AG04450 (cell line): ENCODE data around the gene IQCK. TPM values are rescaled to one million over a fixed set of nuclear protein-coding genes. Genes with fewer than 3 reads are reported as not detected.

Experiments
- CTCF ChIA-PET: fragments of 300-600, 350-600 bp; formaldehyde crosslinking; extraction: SDS; loops from one replicate; lab custom pipeline; 2022; ENCODE audit warnings: antibody characterized with exemption, inconsistent platforms; lab: Charles Lee
- POLR2A ChIA-PET: fragments of 350-600 bp; formaldehyde crosslinking; extraction: SDS; loops from one replicate; lab custom pipeline; 2021; ENCODE audit warnings: antibody characterized with exemption, inconsistent platforms; lab: Yijun Ruan, JAX
- DNase-seq: peaks from one replicate; pipeline ENCODE4 v3.0.0-alpha.2; 2011; ENCODE audit warnings: low read depth, low spot score
- H3K27ac ChIP-seq: one replicate; pipeline ENCODE4 v1.5.1; 2012; ENCODE audit warnings: low read depth, low read length, control low read depth
- H3K27me3 ChIP-seq: one replicate; pipeline ENCODE4 v1.6.0; 2012; ENCODE audit warnings: low read length; ENCODE audit not compliant: control insufficient read depth, insufficient read depth
- H3K4me3 ChIP-seq: 2 replicates; pipeline ENCODE4 v1.5.1; 2011; ENCODE audit warnings: mild to moderate bottlenecking, low read depth, low read length, control low read depth
- H3K9me3 ChIP-seq: 2 replicates; pipeline ENCODE4 v1.5.1; 2012; ENCODE audit warnings: low read length; ENCODE audit not compliant: control insufficient read depth, insufficient read depth
- CTCF ChIP-seq: IDR thresholded peaks from 2 replicates; pipeline ENCODE4 v1.5.1; 2011; ENCODE audit warnings: low read depth, low read length, control low read depth, inconsistent platforms
- polyA plus RNA-seq: library from polyadenylated mRNA; depleted of rRNA; stranded (reverse); fragments of >200 nt; gene quantifications from 2 replicates; pipeline ENCODE4 v1.2.3, GENCODE V29; 2011

Gene IQCK
- polyA plus RNA-seq, 1 experiment = 18.0 TPM

GRCh38 chr16:19837331-19837980 is 119.4 kb downstream of the IQCK start:
- POLR2A ChIA-PET = no interaction called here
- CTCF ChIA-PET = no interaction called here
- no peak overlapping the region for H3K4me3 ChIP-seq
- no peaks in the 10 kb centered on the region for H3K9me3 ChIP-seq
- TF ChIP-seq CTCF = no peak
- no peak for DNase-seq
- H3K27me3 ChIP-seq = no peaks in the 10 kb centered on the region
- no peak overlapping the region for H3K27ac ChIP-seq

- CTCF ChIA-PET = no interaction called here
- H3K27ac ChIP-seq = no peak overlapping the region
These were observed 120.1 kb downstream of the IQCK start for GRCh38 chr16:19837984-19838707.

GRCh38 chr16:19840524-19841110 is 122.5 kb downstream of the IQCK start:
- Histone ChIP-seq H3K9me3 (peaks cover 2% of the 10 kb centered on the region; the same call in 1 of the 2 replicates), H3K27ac (no peak overlapping the region), H3K4me3 (no peak overlapping the region), H3K27me3 (no peaks in the 10 kb centered on the region)
- DNase-seq = no peak
- CTCF ChIA-PET = no interaction called here
- POLR2A ChIA-PET = no interaction called here
- TF ChIP-seq CTCF = no peak

More at GRCh38 chr16:19837984-19838707, 120.1 kb downstream of the IQCK start:
- Histone ChIP-seq H3K4me3 (no peak overlapping the region), H3K9me3 (no peaks in the 10 kb centered on the region), H3K27me3 (no peaks in the 10 kb centered on the region)
- no peak for TF ChIP-seq CTCF
- POLR2A ChIA-PET = interaction anchor here (0.6 kb wide), 1 partner anchor 115 kb away, joined by 3 read pairs; no protein-coding TSS in a partner anchor
- no peak for DNase-seq

- peaks cover 2% of the 10 kb centered on the region; the same call in 1 of the 2 replicates for H3K9me3 ChIP-seq
- no peak overlapping the region for H3K27ac ChIP-seq
- H3K4me3 ChIP-seq = no peak overlapping the region
- CTCF ChIA-PET = no interaction called here
- POLR2A ChIA-PET = no interaction called here
- H3K27me3 ChIP-seq = no peaks in the 10 kb centered on the region
- DNase-seq = no peak
- TF ChIP-seq CTCF = no peak
These were observed 123.1 kb downstream of the IQCK start for GRCh38 chr16:19841184-19841583.
